Left renal cortex interstitium (tissue), 4 donors: ENCODE measurements around the gene IQCK. TPM values are rescaled to one million over a fixed set of nuclear protein-coding genes. Genes with fewer than 3 reads are reported as not detected.

Experiments
- DNase-seq, 4 donors: peaks; one replicate each; pipeline ENCODE4 v3.0.0-alpha.2; 2013; ENCODE audit warnings: low read depth in 4 of 4, low spot score in 2 of 4, missing footprints in 1 of 4
- polyA plus RNA-seq, 4 donors: library from polyadenylated mRNA; unstranded; fragments of 120-200 nt; gene quantifications; one replicate each; pipeline ENCODE4 v1.2.1, GENCODE V29; 2013; ENCODE audit not compliant: insufficient read length in 4 of 4

The IQCK gene
- polyA plus RNA-seq, 4 donors = 44.7 to 49.6 (median 46.6) TPM

DNA sequence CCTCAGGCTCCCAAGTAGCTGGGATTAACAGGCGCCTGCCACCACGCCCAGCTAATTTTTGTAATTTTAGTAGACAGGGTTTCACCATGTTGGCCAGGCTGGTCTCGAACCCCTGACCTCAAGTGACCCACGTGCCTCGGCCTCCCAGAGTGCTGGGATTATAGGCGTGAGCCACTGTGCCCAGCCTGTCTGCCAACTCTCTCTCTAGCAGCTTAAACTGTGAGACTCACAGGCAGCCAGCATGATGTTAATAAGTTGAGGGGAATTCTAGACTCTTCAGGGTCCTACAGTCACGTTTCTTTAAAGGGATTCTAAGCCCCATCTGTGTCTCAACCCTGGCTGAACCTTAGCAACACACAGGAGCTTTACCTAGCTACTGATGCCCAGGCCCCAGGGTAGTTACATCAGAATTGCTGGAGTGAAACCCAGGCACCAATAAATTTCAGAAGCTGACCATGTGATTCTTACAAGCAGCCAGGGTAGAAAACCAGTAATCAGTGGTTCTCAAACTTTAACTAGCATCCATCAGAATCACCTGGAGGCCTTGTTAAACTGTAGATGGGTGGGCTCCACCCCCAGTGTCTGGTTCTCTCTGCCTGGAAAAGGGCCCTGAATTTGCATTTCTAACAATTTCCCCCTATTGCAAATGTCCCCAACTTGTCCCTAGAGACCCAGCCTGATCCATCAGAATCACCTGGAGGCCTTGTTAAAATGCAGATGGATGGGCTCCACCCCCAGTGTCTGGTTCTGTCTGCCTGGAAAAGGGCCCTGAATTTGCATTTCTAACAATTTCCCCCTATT is 135.9 kb downstream of the IQCK start:
- no peak for DNase-seq

DNA sequence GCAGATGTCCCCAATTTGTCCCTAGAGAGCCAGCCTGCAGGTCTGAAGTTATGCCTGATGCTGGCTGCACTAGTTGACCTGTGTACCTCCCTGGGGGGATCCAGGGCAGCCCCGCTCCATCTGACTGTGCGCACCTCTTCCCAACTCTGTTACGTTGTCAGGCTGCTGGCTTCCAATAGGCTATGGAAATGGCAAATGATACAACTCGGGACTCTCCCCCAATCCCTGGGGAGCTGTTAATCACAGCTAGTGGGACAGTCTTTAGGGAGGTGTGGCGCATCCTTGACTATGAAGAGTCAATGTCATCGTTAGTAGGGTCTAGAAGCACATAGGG is 136.4 kb downstream of the IQCK start:
- no peak for DNase-seq

DNA sequence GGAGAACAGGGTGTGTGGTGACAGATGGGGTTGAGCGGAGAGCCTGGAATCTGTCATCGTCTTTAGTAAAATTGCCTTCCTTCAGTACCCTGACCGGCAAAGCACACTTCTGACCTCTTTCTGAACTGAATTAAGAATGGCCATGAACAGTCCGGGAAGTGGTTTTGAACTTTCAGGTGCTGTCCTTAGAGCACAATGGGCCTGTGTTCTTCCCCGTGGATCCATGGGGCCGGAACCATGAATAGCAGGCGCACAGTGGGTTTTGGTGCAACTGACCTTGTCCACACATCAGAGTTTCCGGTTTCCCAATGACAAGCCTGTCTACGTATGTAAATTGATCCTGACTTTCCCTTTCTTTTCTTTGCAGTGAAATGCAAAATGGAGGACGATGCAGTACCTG is 138.0 kb downstream of the IQCK start:
- DNase-seq = no peak

DNA sequence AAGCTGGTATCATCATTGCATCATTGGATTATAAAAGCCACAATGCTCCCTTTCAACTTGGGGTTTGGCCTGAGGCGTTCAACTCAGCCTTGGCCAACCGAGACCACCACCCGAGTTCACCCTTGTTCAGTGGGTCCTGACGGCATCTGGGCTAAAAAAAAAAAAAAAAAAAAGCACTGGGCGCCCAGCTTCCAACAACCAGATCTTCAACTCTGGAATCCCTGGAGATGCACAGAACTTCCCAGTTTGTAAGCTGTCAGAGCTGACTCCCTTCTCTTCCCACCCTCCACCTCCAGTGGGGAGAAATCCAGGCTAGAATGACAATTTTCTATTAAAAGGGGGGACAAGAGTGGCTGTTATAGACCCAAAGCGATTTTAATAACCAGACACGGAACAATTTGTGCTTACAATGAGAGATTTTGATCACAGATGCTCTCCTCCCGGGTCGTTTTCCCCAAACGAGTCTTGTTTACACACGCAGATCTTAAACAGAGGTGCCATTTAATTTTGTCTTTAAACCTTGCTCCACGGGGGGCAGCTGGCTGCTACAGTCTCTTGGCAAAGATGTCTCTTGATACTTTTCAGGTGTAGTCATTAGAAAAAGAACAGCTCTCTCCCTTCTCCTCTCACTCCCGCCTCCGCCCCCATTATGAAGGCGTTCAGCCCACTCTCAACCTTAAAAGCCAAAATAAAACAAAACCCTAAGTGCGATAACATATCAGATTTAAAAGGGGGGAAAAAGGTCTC is 139.7 kb downstream of the IQCK start:
- no peak for DNase-seq

DNA sequence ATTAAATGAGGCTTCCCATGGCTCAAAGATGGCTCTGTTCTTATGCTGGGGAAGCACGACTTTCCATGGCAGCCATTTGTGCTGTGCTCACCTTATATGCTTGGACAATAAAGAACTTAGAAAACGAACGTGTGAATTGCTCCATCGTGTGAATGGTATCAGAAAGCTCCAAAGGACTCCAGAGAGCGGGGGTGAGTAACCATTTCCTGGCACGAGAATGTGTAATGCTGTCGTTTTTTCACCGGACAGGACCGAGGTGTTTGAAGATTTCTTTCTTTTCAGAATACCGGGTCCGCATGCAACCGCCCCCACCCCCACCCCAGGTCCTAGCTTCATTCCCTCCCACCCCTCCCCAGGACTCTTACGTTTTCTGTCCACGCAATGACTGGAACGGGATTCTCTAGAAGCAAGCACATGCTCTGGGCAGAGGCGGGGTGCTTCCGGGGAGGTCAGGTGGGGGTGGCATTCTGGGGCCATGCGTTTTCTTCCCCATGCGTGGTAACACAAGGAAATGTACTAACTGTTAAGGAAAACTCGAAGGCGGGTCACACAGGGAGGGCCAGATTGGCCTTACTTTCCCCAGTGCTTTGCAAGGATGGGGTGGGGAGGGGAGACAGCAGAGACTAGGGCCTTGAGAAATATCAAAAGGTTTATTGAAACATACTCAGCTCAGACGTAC is 140.4 kb downstream of the IQCK start:
- DNase-seq = no peak

DNA sequence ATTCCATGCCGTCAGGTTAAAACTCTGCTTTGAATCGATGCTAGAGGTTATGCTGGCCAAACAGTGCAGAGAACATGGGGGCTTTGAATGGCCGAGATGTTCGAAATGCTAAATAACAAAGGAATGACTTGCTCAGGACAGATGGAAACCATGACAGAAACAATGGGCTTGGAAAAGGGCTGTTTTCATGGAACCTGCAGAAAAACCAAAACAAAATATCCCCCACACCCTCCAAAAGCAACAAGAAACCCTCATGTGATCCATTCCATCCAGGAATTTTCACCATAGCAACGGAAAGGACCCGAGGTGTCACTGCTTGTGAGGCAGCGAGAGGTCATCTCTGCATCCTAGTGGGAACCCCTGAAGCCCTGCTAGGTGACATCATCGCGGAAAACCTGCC is 141.1 kb downstream of the IQCK start:
- no peak for DNase-seq

DNA sequence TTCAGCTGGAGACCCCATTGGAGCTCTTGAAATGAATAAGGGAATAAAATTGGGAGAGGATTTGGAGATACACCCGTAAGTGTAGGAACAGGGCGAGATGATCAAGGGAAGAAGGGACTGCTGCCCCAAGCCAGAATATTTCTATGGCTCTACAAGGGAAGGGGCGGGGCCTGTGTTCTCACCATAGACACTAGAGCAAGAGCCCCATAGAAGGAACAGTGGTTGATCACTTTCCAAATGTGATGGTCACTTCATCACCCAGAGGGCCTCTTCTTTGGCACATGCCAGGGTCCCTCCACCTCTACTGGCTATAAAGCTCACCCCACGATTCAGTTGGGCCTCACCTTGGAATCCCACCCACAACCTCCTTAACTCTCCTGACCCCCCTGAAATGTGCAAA is 141.5 kb downstream of the IQCK start:
- DNase-seq = no peak

DNA sequence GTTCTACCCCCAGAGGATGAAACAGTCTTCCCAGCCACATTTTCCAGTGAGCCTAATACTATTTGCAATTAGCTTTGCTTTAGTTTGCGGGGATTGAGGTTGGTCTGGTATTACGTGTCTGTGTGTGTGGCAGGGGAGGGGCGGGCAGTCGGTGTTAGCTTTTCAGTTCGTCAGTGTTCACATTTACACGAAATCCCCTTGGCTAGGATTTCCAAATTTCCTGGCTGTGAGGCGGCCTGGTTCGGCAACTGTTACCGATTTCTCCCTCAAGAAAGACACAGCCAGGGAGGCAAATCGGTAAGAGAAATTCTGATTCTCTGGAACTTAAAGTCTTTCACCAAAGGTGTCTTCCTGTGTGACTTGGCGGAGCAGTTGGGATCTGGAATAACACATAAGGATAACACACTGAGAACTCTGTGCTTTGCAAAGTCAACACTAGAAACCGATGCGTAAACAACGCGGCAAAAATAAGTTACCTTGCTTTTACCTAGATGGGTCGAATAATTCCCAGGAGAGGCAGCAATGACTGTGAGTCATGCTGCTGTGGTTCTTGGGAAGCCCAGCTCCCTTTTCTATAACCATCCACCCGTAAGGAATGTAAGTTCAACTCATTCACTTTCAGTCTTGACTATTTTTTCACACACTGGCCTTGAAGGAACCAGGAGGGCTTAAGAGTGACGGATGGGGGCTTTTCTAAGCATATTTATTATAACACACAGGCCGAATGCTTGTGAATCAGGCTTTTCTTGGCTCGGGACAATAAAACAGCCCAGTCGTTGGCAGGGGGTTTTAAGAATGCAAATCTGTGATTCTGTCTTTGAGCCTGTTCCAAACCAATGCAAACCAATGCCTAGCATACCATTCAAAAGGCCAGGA is 142.3 kb downstream of the IQCK start:
- DNase-seq = no peak

DNA sequence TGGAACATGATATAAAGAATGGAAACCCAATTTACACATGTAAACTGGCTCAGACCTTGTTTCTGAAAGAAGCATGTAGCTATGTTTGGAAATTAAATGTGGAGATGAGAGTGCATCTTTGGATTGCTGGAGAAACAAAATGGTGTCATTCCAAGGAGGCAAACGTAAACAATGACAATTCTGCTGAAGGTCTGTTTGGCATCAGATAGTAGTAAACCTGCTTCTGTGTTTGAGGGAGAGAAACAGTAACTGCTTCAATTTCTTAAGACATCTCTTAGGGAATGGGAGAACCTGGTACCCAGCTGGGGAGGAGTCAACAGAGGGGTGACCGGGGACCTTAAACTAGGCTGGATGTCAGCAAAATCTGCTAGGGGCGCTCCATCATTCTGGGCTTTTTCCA is 143.1 kb downstream of the IQCK start:
- no peak for DNase-seq

DNA sequence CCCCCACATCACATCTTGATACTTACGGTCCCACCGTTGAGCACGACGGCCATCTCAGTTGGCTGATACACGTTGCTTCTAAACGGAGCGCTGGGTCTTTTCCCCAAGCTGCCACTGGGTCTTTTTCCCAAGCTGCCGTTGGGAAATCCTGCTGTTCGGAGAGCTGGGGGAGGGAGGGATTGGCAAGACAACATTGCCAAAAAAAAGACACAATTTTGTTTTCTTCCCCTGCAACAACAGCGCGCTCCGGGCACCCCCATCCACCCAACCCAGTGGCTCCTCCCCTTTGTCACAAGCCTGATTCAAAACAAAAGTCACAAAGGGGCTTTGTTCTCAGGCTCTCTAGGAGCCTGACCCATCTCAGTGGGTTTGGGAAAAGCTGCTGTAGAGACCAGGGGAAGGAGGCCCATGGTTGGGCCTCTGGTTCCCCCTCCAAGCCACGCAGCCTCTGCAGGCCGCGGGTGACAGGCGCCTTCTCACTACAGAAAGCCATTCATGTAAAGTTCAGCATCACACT is 143.8 kb downstream of the IQCK start:
- no peak for DNase-seq

DNA sequence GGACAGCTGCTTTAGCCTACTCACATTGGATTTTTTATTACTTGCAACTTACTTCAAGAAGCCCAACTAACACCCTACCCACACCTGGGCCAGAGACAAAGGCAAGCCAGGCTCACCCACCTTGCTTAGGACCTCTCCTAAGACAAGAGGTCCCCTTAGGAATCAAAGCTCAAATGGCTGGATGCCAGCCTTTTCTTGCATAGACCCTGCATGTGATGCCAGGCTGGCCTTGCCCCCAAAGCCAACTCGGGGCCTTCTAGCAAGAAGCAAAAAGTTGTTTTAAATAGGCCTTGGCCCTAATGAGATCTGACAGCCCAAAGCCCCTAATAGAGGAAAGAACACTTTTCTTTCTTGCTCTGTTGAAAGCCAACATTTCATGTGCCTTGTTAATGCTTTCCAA is 145.9 kb downstream of the IQCK start:
- DNase-seq = no peak

DNA sequence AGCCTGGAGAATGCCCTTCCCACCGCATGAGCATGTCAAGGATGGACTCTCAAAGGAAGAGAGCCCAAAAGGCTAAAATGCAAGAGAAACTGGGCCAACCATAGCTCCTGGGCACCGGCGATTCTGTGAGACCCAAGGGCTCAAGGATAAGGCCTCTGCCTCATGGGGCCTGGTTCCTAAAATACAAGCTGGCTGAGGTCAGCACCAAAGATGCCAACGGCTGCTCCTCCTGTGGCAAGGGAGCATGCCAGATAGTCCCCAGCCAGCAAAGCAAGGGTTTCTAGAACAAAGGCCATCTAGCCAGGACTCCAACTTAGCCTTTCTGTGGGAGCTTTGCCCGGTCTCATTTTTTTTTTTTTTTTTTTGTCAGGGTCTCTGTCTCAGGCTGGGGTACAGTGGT is 146.5 kb downstream of the IQCK start:
- no peak for DNase-seq

DNA sequence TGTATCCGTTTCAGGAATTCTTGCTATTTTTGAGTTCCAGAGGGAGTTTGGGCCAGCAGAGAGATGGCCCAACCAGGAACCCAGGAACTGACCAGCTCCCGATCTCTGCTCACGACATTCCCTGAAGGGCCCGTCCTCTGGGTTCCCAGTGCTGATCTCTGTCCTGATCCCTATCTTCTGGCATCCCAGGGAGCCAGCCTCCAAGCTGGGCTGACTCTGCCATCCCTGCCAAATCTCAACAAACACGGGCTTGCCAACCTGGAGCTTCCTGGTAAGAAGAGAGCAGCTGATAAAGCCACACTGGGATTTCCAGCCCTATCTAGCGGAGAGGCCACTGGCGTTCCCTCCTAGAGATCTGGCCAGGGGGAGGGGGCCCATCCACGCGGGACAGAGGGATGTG is 150.3 kb downstream of the IQCK start:
- DNase-seq = no peak

DNA sequence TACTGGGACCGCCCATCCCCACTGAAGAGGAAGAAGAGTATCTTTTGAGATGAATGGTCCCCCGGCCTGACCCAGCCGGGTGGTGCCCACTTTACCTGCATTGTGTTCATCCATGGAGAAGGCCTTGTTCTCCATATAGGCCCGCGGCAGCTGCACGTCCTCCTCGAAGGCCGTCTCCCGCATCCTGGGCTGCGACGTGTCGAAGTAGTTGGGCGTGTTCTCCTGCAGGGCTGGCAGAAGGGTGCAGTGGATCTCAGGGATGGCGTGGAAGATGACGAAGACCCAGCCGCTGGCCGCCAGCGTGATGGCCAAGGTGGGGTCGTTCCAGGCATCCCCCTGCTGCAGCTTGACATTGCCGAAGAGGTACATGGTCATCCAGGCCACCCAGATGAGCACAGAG is 153.7 kb downstream of the IQCK start:
- no peak for DNase-seq

DNA sequence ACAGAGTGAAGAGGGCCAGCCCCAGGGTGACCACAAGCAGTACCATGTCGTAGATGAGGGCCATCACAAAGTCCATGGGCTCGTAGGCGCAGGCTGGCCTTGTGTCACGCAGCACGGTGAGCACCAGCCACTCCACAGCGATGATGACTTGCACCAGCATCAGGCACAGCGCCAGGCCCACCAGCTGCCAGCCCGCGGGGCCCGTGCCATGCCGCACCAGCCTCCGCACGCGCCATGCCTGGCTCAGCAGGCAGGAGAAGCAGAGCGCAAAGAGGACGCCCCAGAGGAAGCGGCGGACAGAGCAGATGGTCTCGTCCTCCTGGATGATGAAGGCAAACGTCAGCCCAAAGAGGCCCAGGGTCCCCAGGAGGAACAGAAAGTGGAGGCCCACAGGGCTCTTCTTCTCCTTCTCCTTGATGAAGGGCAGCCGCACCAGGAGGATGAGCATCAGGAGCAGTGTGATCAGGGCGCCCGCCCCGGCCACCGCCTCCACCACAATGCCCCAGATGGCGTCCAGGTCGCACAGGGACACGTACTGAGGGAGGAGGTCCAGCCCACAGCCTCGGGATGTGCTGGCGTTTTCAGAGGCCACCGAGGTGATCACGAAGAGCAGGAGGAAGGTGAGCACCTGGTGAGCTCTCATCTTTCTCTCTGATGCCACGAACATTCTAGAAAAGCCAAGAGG is 154.2 kb downstream of the IQCK start:
- DNase-seq = no peak

DNA sequence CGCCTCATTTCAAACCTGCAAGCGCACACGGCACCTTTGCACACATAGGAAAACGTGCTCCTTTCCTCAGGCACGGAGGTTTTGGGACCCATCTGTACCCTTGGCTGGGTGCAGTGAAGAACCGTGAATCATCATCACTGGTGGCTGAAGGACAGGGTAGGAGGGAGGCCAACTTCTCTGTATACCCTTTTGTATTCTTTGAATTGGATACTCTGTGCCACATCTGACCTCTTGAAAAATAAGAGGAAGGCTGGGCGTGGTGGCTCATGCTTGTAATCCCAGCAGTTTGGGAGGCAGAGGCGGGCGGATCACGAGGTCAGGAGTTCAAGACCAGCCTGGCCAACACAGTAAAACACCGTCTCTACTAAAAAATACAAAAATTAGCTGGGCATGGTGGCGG is 154.9 kb downstream of the IQCK start:
- no peak for DNase-seq

DNA sequence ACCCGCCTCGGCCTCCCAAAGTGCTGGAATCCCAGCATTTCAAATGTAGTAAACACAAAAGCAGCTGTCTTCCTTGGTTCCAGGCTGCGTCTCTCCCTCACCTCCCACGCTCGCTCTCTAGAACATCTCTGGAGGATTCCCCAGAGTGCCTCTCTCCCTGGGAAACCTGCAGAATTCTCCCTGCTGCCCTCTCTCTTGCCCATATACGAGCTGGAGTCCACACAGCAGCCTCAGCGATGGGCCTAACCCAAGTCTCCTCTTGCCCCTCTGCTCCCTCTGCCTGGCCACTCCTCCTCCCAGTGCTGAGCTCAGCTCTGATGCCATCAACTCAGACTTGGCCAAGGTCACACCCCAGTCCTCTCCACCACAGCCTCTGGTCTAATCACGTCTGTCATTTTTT is 156.0 kb downstream of the IQCK start:
- DNase-seq = no peak

DNA sequence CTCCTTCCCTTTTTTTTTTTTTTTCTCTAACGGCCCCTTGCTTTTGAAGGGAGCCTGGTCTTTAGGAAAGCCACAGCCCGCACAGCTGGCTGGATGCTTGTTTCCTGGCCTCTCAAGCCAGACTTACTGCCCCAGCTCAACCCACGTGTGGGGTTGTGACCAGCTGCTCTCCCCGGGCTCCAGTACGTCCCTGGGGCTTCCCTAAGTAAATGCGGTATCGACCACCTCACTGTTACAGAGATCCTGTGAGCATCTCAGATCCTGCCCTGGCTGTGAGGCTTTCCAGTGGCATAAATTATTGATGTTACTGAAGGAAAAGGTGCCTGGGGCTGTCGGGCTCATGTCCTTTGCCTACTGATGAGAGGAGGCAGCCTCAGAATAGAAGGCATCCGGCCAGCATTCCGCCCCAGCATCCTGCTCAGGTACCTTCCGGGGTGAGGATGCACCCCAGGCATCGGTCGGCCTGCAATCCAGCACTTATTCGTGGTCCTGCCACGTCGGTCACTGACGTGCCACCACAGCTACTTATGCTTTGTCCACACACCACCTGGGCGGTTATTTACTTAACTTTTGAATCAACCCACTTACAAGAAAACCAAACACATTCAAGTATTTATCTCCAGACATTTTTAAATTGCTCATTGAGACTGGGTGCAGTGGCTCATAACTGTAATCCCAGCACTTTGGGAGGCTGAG is 156.9 kb downstream of the IQCK start:
- DNase-seq = no peak

DNA sequence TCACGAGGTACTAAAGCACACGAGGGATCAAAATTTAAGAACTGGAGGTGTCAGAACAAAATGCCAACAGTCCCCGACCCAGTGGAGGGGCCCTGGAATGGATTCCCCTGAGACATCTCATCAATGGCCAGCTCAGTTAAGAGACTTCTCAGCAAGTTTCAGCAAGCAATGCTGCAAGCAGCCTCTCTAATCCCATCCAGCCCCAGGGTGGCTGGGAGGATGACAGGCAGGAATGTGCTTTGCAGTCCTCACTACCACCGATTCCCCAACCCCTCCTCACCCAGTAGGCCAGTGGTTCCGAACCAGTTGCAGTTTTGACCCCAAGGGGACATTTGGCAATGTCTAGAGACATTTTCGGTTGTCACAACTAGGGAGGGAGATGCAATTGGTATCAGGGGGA is 157.8 kb downstream of the IQCK start:
- DNase-seq = no peak
